C4-2B (cell line): ENCODE results near the gene TXNIP.

Source experiments
- H3K27ac ChIP-seq: fragments of 450-650 bp; 2 replicates; pipeline ENCODE4 v1.5.1; 2017
- ZFX ChIP-seq: fragments of 450-650 bp; IDR thresholded peaks from 2 replicates; pipeline ENCODE4 v1.6.1; 2017
- TF ChIP-seq, protein P1 (sequence below): fragments of 450-650 bp; conservative IDR thresholded peaks from 2 replicates; pipeline ENCODE4 v1.5.1; 2017; ENCODE audit warnings: mild to moderate bottlenecking

TXNIP gene

DNA sequence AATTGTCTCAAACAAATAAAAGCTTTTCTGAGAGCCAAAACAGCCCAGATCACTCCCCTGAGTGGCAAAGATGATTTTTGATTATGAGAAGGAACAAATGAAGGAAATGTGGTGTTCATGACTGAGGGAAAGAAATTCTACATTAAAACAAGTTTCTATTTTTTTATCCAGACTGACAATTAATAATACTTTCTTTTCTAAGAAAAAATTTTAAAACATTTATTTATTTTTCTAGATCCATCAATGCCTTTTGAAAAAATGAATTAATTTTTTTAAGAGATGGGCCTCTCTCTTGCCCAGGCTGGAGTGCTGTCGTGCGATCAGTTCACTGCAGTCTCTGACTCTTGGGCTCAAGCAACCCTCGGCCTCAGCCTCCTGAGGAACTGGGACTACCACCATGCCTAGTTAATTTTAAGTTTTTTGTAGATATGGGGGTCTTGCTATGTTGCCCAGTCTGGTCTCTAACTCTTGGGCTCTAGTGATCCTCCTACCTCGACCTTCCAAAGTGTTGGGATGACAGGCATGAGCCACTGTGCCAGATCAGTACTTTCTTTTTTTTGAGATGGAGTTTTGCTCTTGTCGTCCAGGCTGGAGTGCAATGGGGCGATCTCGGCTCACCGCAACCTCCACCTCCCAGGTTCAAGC, 11.2 kb upstream of the TXNIP start:
- no peak overlapping the region for H3K27ac ChIP-seq
- TF ChIP-seq, protein P1, sequence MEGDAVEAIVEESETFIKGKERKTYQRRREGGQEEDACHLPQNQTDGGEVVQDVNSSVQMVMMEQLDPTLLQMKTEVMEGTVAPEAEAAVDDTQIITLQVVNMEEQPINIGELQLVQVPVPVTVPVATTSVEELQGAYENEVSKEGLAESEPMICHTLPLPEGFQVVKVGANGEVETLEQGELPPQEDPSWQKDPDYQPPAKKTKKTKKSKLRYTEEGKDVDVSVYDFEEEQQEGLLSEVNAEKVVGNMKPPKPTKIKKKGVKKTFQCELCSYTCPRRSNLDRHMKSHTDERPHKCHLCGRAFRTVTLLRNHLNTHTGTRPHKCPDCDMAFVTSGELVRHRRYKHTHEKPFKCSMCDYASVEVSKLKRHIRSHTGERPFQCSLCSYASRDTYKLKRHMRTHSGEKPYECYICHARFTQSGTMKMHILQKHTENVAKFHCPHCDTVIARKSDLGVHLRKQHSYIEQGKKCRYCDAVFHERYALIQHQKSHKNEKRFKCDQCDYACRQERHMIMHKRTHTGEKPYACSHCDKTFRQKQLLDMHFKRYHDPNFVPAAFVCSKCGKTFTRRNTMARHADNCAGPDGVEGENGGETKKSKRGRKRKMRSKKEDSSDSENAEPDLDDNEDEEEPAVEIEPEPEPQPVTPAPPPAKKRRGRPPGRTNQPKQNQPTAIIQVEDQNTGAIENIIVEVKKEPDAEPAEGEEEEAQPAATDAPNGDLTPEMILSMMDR: peak; percentile 66
- TF ChIP-seq ZFX: no peak

DNA sequence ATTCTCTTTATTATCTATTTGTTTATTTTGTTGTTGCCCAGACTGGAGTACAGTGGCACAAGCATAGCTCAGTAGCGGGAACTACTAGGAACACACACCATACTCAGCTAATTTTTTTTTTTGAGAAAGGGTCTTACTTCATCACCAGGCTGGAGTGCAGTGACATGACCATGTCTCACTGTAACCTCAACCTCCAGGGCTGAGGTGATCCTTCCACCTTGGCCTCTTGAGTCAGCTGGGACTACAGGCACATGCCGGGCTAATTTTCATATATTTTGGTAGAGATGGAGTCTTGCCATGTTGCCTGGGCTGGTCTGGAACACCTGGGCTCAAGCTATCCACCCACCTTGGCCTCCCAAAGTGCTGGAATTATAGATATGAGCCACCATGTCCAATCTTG, 5.3 kb upstream of the TXNIP start:
- no peak overlapping the region for H3K27ac ChIP-seq
- TF ChIP-seq, protein P1: no peak
- no peak for TF ChIP-seq ZFX

DNA sequence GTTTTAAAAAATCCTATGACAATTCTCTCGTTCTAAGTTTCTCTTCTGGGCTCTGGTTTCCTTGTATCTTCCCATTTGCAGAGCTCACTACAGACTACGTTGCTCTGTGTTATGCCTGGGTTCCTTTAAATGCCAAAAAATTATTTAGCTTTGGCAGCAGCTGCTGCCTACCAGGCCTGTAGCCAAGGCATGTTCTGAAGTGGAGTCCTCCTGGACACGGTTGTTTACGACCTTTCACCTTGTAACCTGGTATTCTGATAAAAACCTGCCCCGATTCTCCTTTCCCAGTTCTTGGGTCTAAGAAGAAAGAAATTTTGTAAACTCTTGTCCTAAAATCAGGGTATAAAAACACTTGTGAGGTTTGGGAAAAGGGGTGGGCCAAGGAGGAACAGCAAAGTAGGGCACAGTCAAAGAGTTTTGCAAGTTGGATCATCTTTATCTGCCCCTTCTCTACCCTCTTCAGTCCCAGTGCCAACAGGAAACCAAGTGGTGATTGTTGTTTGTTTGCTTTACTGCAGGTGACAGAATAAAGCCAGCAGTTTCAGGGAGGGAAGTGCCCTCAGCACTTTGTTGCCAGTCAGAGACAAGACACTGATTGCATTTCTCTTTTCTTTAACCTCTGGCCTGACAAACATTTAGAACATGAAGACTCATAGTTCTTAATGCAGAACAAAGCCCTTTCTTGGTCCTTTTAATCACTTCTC, 3.1 kb upstream of the TXNIP start:
- peak overlapping the region; percentile 73 for H3K27ac ChIP-seq
- TF ChIP-seq ZFX: no peak
- TF ChIP-seq, protein P1: no peak

DNA sequence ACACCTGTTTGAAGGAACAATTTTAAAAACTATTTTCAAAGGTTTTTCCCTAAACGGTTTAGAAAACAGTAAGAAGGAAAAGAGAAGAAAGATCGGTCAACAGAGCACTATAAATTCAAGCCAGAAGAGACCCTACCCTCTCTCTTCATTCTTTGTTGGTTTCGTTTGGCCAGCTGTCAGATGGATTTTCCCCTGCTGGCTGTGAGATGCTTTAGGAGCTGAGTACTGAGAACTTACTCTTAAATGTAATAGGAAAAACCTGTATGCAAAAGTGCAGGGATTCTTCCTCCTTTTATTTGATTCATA, 1.3 kb upstream of the TXNIP start:
- no peak for TF ChIP-seq ZFX
- TF ChIP-seq, protein P1: no peak
- no peak overlapping the region for H3K27ac ChIP-seq

DNA sequence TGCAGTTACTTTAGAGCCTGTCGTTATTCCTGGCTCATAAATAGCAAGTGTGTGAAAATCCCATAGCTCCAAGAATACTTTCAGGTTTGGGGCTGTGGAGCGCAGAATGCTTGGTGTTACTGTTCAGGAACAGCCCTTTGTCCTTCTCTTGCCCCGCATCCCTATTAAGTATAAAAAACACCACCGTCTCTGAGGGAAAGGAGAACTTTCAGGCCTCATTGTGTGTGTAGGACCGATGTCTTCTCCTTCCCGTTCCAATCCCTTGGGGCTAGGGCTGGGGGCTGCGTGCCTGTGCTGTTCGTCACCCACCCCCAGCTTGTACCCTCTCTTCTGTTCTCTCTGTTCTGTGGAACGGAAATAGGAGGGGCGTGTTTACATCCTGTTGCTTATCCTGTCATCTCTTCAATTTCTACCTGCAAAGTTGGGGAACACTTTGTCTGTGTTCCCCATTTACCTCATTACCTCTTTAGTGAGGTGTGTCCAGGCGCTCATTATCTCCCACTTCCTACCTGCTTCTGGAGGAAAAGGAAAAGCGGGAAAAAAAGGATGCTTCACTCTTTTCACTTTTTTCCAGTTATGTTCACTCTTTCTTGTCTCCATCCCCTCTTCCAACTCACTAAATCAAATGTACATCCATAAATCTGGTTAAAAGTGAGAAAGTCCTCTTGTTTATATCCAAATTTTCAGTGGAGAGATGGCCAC, 788 bp upstream of the TXNIP start:
- no peak for TF ChIP-seq ZFX
- TF ChIP-seq, protein P1: no peak

DNA sequence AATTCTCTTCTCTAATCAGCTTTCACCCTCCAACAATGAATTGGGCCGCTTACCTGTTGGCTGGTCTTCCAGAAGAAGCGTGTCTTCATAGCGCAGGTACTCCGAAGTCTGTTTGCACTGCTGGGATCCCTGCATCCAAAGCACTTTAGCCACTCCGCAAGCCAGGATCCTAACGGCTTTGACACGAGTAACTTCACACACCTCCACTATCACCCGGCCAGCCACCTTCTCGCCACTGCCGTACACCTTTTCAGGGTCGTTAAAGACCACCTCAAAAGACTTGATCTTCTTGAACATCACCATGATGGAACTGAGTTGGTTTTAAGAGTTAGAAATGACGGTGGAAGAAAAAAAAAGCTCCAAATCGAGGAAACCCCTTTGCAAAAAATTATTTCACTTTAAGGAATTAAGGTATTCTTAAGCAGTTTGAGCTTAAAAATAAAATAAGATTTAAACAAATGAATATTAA, 381 bp downstream of the TXNIP start:
- peak overlapping the region; percentile 92 for H3K27ac ChIP-seq
- TF ChIP-seq, protein P1: no peak
- TF ChIP-seq ZFX: no peak

More for the DNA sequence above, 788 bp upstream of the TXNIP start:
- peak overlapping the region; percentile 92 for H3K27ac ChIP-seq

DNA sequence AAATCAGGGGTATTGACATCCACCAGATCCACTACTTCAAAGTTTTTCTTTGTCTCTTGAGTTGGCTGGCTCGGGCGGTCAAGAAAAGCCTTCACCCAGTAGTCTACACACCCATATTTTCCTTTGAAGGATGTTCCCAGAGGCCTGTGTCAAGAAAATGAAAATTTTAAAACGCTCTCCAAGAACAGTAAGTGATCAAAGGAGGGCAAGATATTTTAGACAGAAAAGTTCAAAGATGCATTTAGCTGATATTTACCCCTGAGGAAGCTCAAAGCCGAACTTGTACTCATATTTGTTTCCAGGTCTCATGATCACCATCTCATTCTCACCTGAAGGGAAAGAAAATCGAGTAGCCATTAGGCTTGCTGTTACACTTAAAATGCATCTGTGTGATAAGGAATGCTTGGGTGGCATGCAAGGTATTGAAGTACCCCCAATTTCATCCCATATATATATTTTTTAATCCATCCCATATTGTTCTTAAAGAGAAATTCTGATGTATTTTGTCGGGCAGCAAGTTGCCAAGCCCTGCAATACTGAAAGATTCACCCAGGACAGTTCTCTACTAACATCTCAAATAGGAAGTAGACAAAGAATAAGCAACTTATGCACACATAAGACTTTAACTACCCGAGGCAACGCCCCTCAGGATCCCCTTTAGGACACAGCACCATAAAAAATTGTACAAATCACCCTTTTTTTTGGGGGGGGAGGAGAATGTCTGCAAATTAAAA, 1.1 kb downstream of the TXNIP start:
- no peak for TF ChIP-seq ZFX
- TF ChIP-seq, protein P1: no peak
- H3K27ac ChIP-seq: peak overlapping the region; percentile 92
